Activated CD4-positive, alpha-beta T cell treated with anti-CD3 and anti-CD28 coated beads for 36 hours (primary cell): ENCODE measurements around the gene NRXN3. TPM values are rescaled to one million over a fixed set of nuclear protein-coding genes. Genes with fewer than 3 reads are reported as not detected.

ENCODE experiments used
- ATAC-seq: fragments of 200-7000 bp; cut with Tn5 transposase; one replicate; pipeline ENCODE4 v1.10.0; 2021; ENCODE audit warnings: mild to moderate bottlenecking, moderate library complexity
- CTCF ChIA-PET: fragments of 350-600 bp; sonication (Branson Sonifier 250); formaldehyde crosslinking; loops from one replicate; lab custom pipeline; 2021; ENCODE audit warnings: antibody characterized with exemption; lab: Charles Lee
- POLR2A ChIA-PET: fragments of 350-600 bp; sonication (Branson Sonifier 250); formaldehyde crosslinking; loops from one replicate; lab custom pipeline; 2021; ENCODE audit warnings: antibody characterized with exemption, inconsistent platforms; lab: Charles Lee
- DNase-seq: peaks from one replicate; pipeline ENCODE4 v3.0.0-alpha.2; 2020
- H3K27ac Mint-ChIP-seq: one replicate; pipeline ENCODE4 v1.8.0; 2021; ENCODE audit warnings: mixed read lengths
- H3K27me3 Mint-ChIP-seq: one replicate; pipeline ENCODE4 v1.8.0; 2021; ENCODE audit warnings: mixed read lengths
- H3K36me3 Mint-ChIP-seq: one replicate; pipeline ENCODE4 v1.8.0; 2021; ENCODE audit warnings: low read depth, mixed read lengths
- H3K4me1 Mint-ChIP-seq: one replicate; pipeline ENCODE4 v1.8.0; 2021; ENCODE audit warnings: mixed read lengths
- H3K4me3 Mint-ChIP-seq: one replicate; pipeline ENCODE4 v1.8.0; 2021; ENCODE audit warnings: mild to moderate bottlenecking, moderate library complexity, mixed read lengths
- H3K9me3 Mint-ChIP-seq: one replicate; pipeline ENCODE4 v1.8.0; 2021; ENCODE audit warnings: low read depth, mixed read lengths
- intact Hi-C, 2 experiments: fragments of 100-400 bp; cut with DNase I in 1 of 2; cut with micrococcal nuclease in 1 of 2; formaldehyde crosslinking; loops; one replicate each; pipeline versions ENCODE4 v1.14.2 to v1.15.1; 2022 to 2024; cut with DNase I, micrococcal nuclease
- total RNA-seq, 2 experiments: library from RNA; stranded (reverse); gene quantifications; one replicate each; pipeline ENCODE4 v1.2.3, GENCODE V29; 2021

The NRXN3 gene
- total RNA-seq, 2 experiments from 2014 or later = not detected

DNA sequence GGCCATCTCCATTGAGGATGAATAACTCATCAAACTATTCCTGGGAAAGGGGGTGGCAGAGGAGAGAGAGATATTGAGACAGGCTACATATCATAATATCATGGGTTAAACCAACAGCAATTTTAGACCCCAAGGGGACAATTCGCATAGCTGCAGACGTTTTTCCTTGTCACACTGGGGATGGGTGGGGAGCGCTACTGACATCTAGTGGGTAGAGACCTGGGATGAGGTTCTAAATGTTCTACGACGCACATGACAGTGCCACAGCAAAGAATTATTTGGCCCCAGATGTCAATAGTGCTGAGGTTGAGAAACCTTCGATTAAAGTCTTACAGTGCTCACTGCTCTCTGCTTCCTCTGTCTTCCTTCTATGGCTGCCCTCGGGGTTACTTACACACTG is 425.6 kb downstream of the NRXN3 start:
- Mint-ChIP-seq H3K27ac (no peak overlapping the region), H3K36me3 (no peaks in the 10 kb centered on the region), H3K27me3 (peaks cover 17% of the 10 kb centered on the region), H3K4me3 (no peak overlapping the region), H3K4me1 (no peaks in the 10 kb centered on the region), H3K9me3 (no peaks in the 10 kb centered on the region)
- POLR2A ChIA-PET = no interaction called here
- intact Hi-C loops = loop anchor here (5.0 to 10.0 kb wide), 2 partner anchors 102 to 151 kb away; no protein-coding TSS in a partner anchor
- DNase-seq (peak; percentile 15), ATAC-seq (no peak)
- CTCF ChIA-PET = interaction anchor here (0.6 kb wide), 3 partner anchors 28 to 574 kb away, joined by 3 read pairs; no protein-coding TSS in a partner anchor

DNA sequence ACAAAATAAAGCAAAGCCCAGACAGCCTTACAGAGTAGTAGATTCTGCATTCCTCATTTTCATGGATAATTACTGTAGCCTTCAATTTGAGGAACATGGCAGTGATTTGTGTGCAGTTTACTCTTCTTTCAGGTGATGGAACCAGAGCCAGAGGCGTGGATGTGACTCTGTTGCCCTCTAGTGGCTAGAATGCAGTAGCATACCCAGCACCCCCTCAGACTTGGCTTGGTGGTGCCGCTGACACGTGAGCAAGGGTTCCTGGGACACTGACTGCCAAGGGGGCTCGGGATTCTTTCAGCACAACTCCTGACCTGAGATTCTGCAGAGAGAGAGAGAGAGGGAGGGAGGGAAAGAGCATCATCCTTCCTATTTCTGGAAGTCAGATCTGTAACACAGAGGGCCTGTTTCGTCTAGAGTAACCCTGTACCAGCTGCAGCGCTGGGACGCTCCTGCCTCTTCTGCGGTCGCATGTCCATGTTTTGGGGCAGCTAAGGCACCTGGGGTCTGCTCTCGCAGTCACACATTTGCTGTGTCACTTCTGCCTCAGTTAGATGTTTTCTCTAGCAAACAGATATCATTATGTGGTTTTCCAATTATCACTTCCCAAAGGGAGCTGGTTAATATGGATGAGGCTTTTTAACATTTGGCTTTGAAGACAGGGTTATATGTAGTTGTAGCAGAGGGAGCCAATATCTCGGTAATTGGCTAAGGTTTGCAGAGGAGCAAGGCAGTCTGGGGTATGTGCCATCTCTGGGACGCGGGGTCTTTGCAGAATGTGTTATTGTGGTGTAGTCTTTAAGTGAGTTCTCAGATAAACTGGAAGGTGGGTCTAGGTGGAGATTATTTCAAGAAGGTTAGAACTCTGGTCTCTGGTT is 428.1 kb downstream of the NRXN3 start:
- H3K4me3 Mint-ChIP-seq = no peak overlapping the region
- H3K27me3 Mint-ChIP-seq = peaks cover 22% of the 10 kb centered on the region
- no peaks in the 10 kb centered on the region for H3K36me3 Mint-ChIP-seq
- no peaks in the 10 kb centered on the region for H3K9me3 Mint-ChIP-seq
- ATAC-seq (peak; percentile 88), DNase-seq (peak; percentile 67)
- no peaks in the 10 kb centered on the region for H3K4me1 Mint-ChIP-seq
- ChIA-PET POLR2A (no interaction called here), CTCF (interaction anchor here (0.6 to 4.0 kb wide), 17 partner anchors 9 to 1771 kb away, joined by 3 to 21 read pairs (median 5); no protein-coding TSS in a partner anchor)
- intact Hi-C loops = loop anchor here (1.0 to 10.0 kb wide), 6 partner anchors 99 to 736 kb away; no protein-coding TSS in a partner anchor
- H3K27ac Mint-ChIP-seq = no peak overlapping the region

DNA sequence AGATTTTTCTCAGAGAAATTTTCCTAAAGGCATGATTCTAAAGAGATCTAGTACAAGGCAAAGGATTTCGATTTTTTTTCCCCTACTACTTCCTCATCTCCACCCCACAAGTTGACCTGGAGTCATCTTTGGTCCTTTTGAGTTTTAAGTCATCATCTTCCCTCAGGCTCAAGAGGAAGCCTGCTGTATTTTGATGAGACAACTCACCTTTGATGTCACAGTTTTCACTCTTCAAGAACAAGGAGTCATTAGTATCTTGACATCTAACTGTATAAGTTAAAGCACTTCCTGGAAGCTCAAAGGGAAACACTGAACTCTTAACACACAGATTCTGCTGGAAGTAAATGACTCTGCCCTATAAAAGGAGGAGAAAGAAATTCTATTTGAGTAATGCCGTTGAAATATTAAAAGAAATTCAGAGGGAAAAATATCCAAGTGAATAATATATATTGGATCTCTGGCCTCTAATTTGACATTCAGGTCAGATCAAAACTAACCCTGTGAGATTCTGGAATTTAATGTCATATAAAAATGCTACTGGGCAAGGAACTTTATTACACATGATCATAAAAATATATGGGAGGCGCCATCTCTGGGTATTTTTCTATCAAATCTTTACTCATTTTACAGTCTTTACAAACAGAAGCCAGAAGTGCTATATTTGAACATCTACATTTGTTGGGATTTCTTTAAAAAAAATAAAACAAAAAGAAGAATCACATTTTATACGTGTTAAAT is 435.0 kb downstream of the NRXN3 start:
- no peak overlapping the region for H3K27ac Mint-ChIP-seq
- peaks cover 10% of the 10 kb centered on the region for H3K4me1 Mint-ChIP-seq
- H3K9me3 Mint-ChIP-seq = no peaks in the 10 kb centered on the region
- peaks cover 23% of the 10 kb centered on the region for H3K27me3 Mint-ChIP-seq
- intact Hi-C loops = loop anchor here in 1 of 2 experiments (10.0 kb wide), 1 partner anchor 350 kb away; no protein-coding TSS in a partner anchor
- POLR2A ChIA-PET = no interaction called here
- no peak for ATAC-seq
- H3K4me3 Mint-ChIP-seq = no peak overlapping the region
- no peaks in the 10 kb centered on the region for H3K36me3 Mint-ChIP-seq
- CTCF ChIA-PET = interaction anchor here (1.0 to 4.9 kb wide), 2 partner anchors 7 to 10 kb away, joined by 3 to 21 read pairs; no protein-coding TSS in a partner anchor
- DNase-seq = no peak

DNA sequence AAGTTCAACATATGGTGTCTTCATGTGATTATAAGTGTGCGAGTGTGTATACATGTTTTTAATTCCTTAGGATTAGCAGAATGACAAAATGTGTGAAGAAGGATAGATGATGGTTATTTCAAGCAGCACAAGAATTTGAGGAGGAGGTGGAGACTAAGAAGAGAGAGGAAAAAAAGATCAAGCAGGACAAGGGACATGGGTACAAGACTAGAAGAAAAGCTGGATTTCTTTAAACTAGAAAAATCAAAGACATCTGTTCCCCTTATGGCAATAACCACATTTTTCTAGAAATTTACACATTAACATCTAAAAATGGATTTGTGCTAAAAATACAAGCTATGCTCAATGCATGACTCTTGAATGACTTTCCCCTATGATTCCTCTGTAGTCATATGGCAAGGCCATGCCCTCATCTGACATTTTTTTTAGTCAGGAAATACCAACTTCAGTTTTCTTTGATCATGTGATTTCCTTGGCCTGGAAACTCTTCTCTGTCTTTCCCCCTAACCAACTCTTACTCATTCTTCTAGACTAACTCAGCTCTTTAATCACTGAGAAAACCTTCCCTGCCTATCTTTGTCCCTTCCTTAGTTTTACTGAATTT is 435.8 kb downstream of the NRXN3 start:
- H3K9me3 Mint-ChIP-seq = no peaks in the 10 kb centered on the region
- H3K4me1 Mint-ChIP-seq = peaks cover 10% of the 10 kb centered on the region
- H3K27me3 Mint-ChIP-seq = peaks cover 17% of the 10 kb centered on the region
- intact Hi-C loops = loop anchor here in 1 of 2 experiments (10.0 kb wide), 1 partner anchor 351 kb away; no protein-coding TSS in a partner anchor
- CTCF ChIA-PET = interaction anchor here (1.0 to 4.9 kb wide), 3 partner anchors 8 to 11 kb away, joined by 3 to 21 read pairs (median 3); no protein-coding TSS in a partner anchor
- peak; percentile 86 for ATAC-seq
- no peak for DNase-seq
- no peak overlapping the region for H3K4me3 Mint-ChIP-seq
- POLR2A ChIA-PET = interaction anchor here (0.7 kb wide), 1 partner anchor 395 kb away, joined by 5 read pairs; no protein-coding TSS in a partner anchor
- H3K27ac Mint-ChIP-seq = no peak overlapping the region
- no peaks in the 10 kb centered on the region for H3K36me3 Mint-ChIP-seq

DNA sequence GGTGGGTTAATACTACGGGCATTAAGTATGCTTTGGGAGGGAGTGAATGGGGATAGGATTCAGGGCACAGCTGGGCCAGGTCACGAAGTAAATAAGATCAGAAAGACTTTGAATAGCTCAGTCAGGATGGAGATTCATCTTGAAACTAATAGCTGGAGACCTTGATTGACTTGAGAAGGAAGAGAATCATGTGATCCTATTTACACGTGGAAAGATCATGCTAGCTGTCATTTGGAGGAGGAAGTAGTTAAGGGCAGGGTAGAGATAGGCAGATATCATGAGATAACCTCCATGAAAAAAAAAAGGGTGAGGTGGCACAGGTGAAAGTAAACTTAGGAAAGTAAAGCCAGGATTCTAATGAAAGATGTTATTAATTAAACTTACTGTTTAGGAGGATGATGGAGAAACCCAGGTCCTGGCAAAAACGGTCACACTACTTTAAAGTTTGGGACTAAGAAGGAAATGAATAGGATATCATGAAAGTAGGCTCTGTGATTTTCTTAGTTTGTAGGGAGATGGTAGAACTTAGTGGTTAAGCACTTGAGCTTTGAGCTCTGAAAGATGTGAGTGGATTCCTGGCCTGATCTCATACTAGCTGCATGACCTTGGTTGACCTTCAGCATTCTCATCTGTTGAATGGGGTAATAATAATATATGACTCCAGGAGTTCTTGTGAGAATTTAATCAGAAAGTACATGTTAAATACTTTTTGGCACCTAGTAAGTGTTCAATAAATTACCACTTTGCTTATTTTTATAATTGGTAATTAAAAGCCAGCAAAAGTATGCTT is 439.0 kb downstream of the NRXN3 start:
- Mint-ChIP-seq H3K9me3 (no peaks in the 10 kb centered on the region), H3K27me3 (peaks cover 12% of the 10 kb centered on the region)
- CTCF ChIA-PET = interaction anchor here (4.9 kb wide), 1 partner anchor 11 kb away, joined by 21 read pairs; no protein-coding TSS in a partner anchor

GRCh38 chr14:78610994-78611393 is 440.8 kb downstream of the NRXN3 start:
- Mint-ChIP-seq H3K27ac (no peak overlapping the region), H3K4me3 (no peak overlapping the region), H3K36me3 (no peaks in the 10 kb centered on the region), H3K9me3 (no peaks in the 10 kb centered on the region), H3K4me1 (peaks cover 4% of the 10 kb centered on the region), H3K27me3 (peaks cover 11% of the 10 kb centered on the region)
- ATAC-seq (no peak), DNase-seq (no peak)
- ChIA-PET CTCF (interaction anchor here (1.4 kb wide), 1 partner anchor 14 kb away, joined by 3 read pairs; no protein-coding TSS in a partner anchor), POLR2A (no interaction called here)
- intact Hi-C loops = no loop called here

More for the DNA sequence above, 439.0 kb downstream of the NRXN3 start:
- Mint-ChIP-seq H3K4me1 (peaks cover 10% of the 10 kb centered on the region), H3K4me3 (no peak overlapping the region), H3K36me3 (no peaks in the 10 kb centered on the region), H3K27ac (no peak overlapping the region)
- no peak for DNase-seq
- POLR2A ChIA-PET = interaction anchor here (0.5 kb wide), 1 partner anchor 15 kb away, joined by 3 read pairs; no protein-coding TSS in a partner anchor
- ATAC-seq = no peak
- intact Hi-C loops = loop anchor here in 1 of 2 experiments (10.0 kb wide), 1 partner anchor 354 kb away; no protein-coding TSS in a partner anchor

DNA sequence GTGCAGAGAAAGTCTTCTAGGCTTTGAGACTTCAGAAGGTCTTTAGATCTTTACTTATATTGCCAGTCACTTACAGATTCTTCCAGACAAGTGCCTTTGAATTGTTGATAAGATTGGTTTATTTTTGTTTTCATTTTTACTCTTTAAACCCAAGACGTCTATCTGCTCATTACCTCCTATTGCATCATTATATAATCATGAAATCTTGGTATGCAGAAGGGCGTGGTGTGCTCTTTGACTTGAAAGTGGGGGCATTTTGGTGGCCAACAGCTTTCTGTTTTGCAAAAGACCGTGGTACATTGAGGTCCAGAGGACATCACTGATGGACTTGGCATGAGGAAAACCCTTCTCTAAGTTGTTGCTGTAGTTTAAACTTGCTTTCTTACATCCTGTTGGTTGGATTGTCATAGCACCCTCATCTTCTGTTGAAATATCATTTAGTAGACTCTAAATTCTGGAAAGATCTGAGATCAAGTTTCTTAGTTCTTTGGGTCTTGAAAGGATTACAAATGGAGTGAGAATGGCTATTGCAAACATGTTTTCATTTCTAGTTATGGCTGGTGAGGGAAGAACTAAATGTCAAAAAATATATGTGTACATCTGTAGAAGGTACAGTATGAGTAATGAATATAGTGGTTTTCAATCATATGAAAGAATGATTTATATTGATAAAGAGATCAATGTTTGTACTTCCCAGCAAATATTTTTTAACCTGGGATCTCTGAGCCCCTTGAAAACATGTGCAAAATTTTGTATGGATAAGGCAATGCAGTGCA is 441.8 kb downstream of the NRXN3 start:
- H3K36me3 Mint-ChIP-seq = no peaks in the 10 kb centered on the region
- H3K27me3 Mint-ChIP-seq = peaks cover 11% of the 10 kb centered on the region
- intact Hi-C loops = no loop called here
- no peak overlapping the region for H3K27ac Mint-ChIP-seq
- DNase-seq (no peak), ATAC-seq (no peak)
- ChIA-PET CTCF (interaction anchor here (0.9 kb wide), 1 partner anchor 15 kb away, joined by 3 read pairs; no protein-coding TSS in a partner anchor), POLR2A (no interaction called here)
- H3K4me3 Mint-ChIP-seq = no peak overlapping the region
- H3K9me3 Mint-ChIP-seq = no peaks in the 10 kb centered on the region
- no peaks in the 10 kb centered on the region for H3K4me1 Mint-ChIP-seq

- Mint-ChIP-seq H3K4me3 (no peak overlapping the region), H3K27ac (no peak overlapping the region), H3K36me3 (no peaks in the 10 kb centered on the region), H3K27me3 (peaks cover 10% of the 10 kb centered on the region), H3K4me1 (no peaks in the 10 kb centered on the region), H3K9me3 (no peaks in the 10 kb centered on the region)
- ChIA-PET CTCF (interaction anchor here (0.9 kb wide), 1 partner anchor 16 kb away, joined by 3 read pairs; no protein-coding TSS in a partner anchor), POLR2A (no interaction called here)
- intact Hi-C loops = no loop called here
- ATAC-seq = no peak
- DNase-seq = no peak
Measured at GRCh38 chr14:78612666-78613065, 442.5 kb downstream of the NRXN3 start.

DNA sequence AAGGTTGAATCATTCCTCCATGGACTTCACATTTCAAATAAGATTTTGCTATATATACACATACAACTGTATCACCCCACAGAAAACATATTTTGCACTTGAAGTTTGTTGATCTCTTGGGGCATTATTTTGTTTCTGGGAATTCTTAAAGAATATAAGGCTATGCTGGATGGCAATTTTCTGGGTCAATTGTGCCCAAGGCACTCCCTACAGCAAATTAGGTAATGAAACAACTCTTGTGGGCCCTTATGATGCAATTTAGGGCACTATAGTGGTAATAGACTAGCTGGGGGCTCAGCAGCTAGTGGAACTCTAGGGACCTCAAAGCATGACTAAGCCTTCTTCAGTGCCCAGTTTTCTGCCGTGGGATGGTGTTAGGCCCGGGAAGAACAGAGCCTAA is 444.4 kb downstream of the NRXN3 start:
- H3K27ac Mint-ChIP-seq = no peak overlapping the region
- CTCF ChIA-PET = interaction anchor here (0.9 kb wide), 1 partner anchor 8 kb away, joined by 3 read pairs; no protein-coding TSS in a partner anchor
- no peak overlapping the region for H3K4me3 Mint-ChIP-seq
- ATAC-seq = no peak
- peaks cover 4% of the 10 kb centered on the region for H3K27me3 Mint-ChIP-seq
- intact Hi-C loops = no loop called here
- H3K4me1 Mint-ChIP-seq = no peaks in the 10 kb centered on the region
- H3K36me3 Mint-ChIP-seq = no peaks in the 10 kb centered on the region
- POLR2A ChIA-PET = no interaction called here
- no peak for DNase-seq
- H3K9me3 Mint-ChIP-seq = no peaks in the 10 kb centered on the region
